OCI-LY7 (cell line): ENCODE measurements around the gene TUB.

Experiments used
- CTCF ChIP-seq: fragments of 200-600 bp; sonication (generic); conservative IDR thresholded peaks from 2 replicates; pipeline ENCODE4 v1.5.1; 2014; ENCODE audit warnings: mild to moderate bottlenecking, antibody characterized with exemption, low read length, moderate library complexity, mixed read lengths
- EZH2phosphoT487 ChIP-seq: fragments of 200-600 bp; sonication (generic); IDR thresholded peaks from 2 replicates; pipeline ENCODE4 v1.6.1; 2018; ENCODE audit warnings: low read depth, borderline replicate concordance, mild to moderate bottlenecking, mixed run types, antibody characterized with exemption, low read length, moderate library complexity, mixed read lengths

GRCh38 chr11:8058216-8058615 lies 22.8 kb upstream of the TUB start:
- no peak for TF ChIP-seq CTCF
- TF ChIP-seq EZH2phosphoT487, result no peak
